HL-60 (cell line): ENCODE results near the gene INVS.

Source experiments
- CTCF ChIP-seq: IDR thresholded peaks from one replicate; pipeline ENCODE4 v1.5.1; 2011; ENCODE audit warnings: low read length, control low read depth, inconsistent platforms; ENCODE audit not compliant: insufficient read depth
- GABPA ChIP-seq: IDR thresholded peaks from 2 replicates; pipeline ENCODE4 v1.6.1; 2012; ENCODE audit warnings: low read depth
- POLR2AphosphoS5 ChIP-seq: IDR thresholded peaks from 2 replicates; pipeline ENCODE4 v1.6.1; 2012; ENCODE audit warnings: low read depth
- SPI1 ChIP-seq: IDR thresholded peaks from 2 replicates; pipeline ENCODE4 v1.6.1; 2012; ENCODE audit warnings: low read depth, mild to moderate bottlenecking, borderline replicate concordance

GRCh38 chr9:100066539-100066938, 32.5 kb upstream of the INVS start:
- TF ChIP-seq CTCF (no peak), GABPA (no peak), POLR2AphosphoS5 (no peak), SPI1 (no peak)
